DMS 273 (cell line): ENCODE measurements around the gene ARHGEF5.
"Not testable (repeated sequence)": the region's sequence is repeated elsewhere in the genome, so short reads cannot be mapped to it uniquely, and the experiment has no call there.

Source experiments
- DNase-seq: peaks from one replicate; lab custom pipeline; 2025; ENCODE audit not compliant: unreplicated experiment; lab: John Stamatoyannopoulos, UW

The ARHGEF5 gene

GRCh38 chr7:144355176-144355822 is at the start of gene ARHGEF5:
Gene ARHGEF5, plus strand, starts transcription at chr7:144355402. Its CDS starts 7,268 bp downstream, at chr7:144362670.
- DNase-seq = not testable (repeated sequence)

GRCh38 chr7:144309702-144310101 is 45.5 kb upstream of the ARHGEF5 start:
- not testable (repeated sequence) for DNase-seq

- not testable (repeated sequence) for DNase-seq
Measured at GRCh38 chr7:144311218-144311617, 44.0 kb upstream of the ARHGEF5 start.

DNA sequence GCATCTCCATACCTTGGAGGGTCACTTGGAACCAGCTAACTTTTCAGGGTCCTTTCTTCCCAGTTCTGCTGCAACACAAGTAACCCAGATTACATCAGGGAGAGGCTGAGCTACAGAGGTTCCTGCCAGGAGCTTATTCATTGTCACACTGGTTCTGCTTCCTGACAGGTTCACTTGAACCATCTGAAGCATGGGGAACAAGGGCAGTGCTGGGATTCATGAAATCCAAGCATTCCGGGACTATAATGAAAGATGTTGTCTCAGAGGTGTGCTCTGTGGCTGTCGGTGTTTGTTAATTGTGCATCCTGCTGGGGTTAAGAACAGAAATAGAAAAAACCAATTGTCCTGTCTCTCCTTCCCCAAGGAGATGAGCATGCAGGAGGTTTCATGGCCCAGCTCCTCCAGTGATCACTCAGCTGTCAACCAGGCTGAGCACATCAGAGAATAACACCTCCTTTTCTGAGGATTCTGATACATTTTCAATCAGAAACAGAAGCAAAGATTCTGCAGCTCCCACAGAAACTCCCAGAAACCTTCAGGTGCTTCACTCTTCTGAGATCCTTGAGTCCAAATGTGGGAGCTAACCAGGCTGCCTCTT is 43.2 kb upstream of the ARHGEF5 start, which contains the start of gene OR2A1:
TSS of gene OR2A1 (plus strand) at position 548 of the 598 bp plus-strand sequence. CDS start 5,706 bp downstream, outside the sequence.
- not testable (repeated sequence) for DNase-seq

DNA sequence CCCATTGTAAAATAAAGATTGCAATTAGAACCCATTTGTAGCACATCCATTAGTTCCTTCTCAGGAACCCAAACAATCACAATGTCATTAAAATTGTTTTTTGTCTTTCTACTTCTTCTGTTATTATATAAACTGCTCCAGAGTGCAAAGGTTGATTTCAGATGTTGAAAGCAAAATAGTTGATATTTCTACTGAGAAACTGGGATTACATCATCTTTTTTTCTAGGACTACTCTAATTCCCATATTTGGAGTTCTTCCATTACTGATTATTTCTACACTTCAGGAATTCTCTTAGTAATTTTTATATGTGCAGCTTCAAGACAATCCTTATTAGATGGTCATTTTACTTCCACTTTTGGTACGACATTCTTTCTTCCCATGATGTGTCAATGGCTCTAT is 37.7 kb upstream of the ARHGEF5 start:
- DNase-seq = not testable (repeated sequence)

DNA sequence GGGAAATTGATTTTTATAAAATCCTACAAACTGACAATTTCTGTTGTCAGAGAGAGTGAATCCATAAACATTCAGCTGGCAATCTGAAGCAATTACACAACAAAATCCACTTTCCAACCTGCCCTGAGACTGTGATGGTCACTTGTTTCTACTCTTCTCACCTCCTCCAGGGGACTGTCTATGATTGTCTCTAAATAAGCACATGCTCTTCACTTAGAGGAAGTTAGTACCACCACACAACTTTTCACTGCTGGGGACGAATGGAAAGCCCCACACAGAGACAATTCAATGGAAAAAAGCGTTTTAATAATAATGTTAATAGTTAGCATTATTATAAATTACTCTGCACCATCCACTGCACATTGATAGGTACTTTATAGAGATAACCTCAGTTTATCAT is 35.7 kb upstream of the ARHGEF5 start:
- not testable (repeated sequence) for DNase-seq

DNA sequence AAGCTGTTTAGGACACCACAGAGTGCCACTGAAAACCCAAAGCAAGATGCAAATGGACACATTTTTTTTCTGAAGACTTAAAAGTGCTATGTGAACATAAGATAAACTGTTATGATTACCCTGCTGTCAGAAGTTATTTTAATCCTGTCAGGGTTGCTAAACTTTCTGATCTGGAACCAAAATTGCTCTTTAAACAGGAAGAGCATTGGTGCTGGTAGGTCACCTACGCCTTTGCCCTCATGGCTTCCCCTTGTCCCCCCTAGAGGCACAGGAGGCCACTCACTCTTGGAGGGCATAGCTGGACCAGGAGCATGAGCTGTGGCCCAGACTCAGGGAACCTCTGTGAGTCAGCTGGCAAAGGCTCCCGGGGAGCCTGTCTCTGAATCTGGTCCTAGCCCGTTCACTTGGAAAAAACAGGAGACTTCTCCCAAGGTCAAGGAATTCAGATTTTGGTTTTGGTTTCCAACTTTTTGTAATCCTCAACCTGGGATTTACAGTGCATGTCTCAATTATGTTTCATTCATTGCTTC is 33.5 kb upstream of the ARHGEF5 start:
- not testable (repeated sequence) for DNase-seq

DNA sequence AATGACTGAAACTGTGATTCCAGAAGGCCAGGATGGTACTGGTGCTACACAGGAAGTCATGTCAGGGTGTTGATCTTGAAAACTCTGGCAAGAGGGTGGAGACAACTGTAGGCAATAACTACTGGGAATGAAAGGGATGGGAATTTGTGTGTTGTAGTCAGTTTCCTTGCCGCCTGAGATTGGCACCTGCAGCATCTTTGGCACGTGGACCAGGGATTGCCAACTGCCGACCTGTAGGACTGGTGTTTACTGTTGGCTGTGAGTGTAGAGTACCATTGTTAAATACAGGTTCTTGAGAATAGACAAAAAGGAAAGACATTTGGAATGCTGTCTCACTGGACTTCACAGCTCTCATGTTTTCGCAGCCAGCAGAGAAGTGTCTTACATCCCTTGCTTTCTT is 31.8 kb upstream of the ARHGEF5 start:
- DNase-seq = not testable (repeated sequence)

GRCh38 chr7:144325868-144326267 is 29.3 kb upstream of the ARHGEF5 start:
- DNase-seq = not testable (repeated sequence)

- not testable (repeated sequence) for DNase-seq
Measured at GRCh38 chr7:144330044-144330443, 25.2 kb upstream of the ARHGEF5 start.

DNA sequence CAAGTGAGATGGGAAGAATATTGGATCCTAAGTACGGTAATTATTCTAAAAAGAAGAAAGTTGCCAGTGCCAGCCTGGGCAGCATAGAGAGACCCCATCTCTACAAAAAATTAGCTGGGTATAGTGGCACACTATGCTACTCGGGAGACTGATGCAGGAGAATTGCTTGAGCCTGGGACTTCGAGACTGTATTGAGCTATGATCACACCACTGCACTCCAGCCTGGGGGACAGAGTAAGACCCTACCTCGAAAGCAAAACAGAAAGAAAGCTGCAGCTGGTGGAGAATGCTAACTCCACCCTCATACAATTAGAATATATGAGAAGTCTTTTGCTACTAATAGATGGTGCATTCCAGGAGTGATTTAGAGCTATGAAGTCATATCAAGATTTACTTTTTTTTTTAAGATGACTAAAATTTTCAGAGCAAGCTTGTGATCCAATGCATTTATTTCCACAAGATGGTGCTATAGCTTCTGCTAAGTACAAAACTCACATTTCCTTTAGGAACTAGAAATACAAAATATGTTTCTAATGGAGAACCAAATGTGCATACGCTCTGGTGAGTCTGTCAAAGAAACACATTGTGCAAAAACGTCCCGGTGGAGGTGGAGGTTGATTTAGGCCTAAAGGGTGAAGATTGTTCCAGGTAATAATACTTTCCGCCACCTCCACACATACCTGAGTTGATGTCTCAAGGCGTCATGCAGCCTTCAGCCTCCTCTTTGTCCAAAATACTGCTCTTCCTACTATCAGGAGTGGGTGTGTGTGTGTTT is 23.8 kb upstream of the ARHGEF5 start:
- not testable (repeated sequence) for DNase-seq

DNA sequence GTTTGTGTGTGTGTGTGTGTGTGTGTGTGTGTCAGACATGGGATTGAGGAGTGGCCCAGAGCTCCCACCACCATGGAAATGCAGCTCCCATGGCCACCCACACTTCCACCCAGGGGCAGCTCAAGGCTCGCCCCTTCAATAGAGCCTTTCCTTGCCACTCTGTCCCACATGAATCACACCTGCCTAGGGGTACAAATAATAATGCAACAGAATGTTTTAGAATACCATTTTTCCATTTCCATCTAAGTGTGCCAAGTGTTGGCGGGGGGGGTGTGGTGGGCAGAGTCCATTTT is 23.3 kb upstream of the ARHGEF5 start:
- DNase-seq = not testable (repeated sequence)

GRCh38 chr7:144348625-144349024 is 6.6 kb upstream of the ARHGEF5 start:
- not testable (repeated sequence) for DNase-seq

DNA sequence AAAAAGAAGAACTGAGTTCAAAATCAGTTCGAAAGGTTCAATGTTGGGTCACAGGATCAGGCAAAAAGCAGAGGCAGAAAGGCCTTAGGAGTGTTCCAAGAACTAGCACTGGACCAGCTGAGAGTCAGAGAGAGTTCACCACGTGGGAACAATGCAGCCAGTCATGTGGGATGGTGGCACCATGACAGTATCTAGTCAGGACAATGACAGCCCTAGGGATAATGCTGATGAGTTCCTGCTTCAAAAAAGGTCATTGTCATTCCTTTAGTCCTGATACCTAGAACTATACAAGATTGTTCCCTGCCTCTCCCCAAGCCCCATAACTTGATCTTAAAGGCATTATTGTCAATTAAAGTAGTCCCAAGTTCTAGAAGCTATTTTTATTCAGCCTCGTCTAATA is 3.5 kb upstream of the ARHGEF5 start:
- not testable (repeated sequence) for DNase-seq

- DNase-seq = not testable (repeated sequence)
Measured at GRCh38 chr7:144356185-144356584, 983 bp downstream of the ARHGEF5 start.

DNA sequence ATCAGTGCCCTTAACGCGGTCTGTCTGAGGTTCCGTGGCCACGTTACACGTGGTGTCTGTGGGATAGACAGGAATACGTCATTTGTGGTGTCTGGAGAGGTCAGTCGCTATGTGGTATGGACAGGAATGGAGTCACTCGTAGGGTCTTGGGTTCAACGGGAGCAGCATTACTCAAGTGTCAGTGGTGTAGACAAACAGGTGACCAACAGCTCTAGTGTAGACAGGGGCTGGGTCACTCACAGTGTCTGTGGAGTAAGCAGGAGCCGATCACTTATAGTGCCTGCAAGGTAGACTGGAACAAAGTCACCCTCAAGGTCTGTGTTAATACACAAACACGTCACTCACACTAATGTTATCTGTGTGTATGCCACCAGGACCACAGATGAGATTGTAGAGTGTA is 1.7 kb downstream of the ARHGEF5 start:
- DNase-seq = not testable (repeated sequence)

DNA sequence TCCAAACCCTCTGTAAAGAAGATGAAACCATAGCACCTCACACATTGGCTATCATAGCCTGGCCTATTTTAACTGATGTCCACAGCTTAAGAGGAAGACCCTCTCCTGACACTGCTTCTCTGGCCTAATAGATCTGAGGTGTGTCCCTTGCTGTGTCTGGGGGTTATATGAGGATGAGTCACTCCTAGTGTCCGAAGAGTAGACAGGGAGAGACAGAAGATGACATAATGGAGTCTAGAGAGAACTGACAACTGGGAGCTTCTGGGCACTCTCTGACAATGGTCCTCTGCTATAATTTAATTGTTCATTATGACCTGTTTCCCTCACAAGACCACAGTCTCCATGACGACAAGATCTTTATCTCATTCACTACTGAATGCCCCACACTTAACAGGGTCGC is 6.9 kb downstream of the ARHGEF5 start:
- not testable (repeated sequence) for DNase-seq

- DNase-seq = not testable (repeated sequence)
Measured at GRCh38 chr7:144365523-144365922, 10.3 kb downstream of the ARHGEF5 start.

- DNase-seq = not testable (repeated sequence)
Measured at GRCh38 chr7:144367250-144367649, 12.0 kb downstream of the ARHGEF5 start.

- not testable (repeated sequence) for DNase-seq
Measured at GRCh38 chr7:144369221-144369620, 14.0 kb downstream of the ARHGEF5 start.

DNA sequence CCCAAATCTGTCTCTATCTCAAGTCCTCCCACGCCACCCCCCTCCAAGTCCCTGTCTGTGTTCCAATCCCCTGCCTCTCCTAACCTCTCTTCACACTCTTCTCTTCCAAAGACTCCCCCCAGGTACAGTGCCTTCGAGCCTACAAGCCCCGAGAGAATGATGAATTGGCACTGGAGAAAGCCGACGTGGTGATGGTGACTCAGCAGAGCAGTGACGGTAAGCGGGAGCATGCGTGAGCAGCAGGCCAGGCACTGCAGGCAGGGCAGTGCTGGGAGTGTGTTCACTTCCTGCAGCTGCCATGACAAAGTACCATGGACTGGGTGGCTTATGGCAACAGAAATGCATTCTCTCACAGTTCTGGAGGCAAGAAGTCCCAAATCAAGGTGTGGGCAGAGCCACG is 23.4 kb downstream of the ARHGEF5 start:
- no peak for DNase-seq
